ENCODE results near the gene VGLL3. TPM values are rescaled to one million over a fixed set of nuclear protein-coding genes. Genes with fewer than 3 reads are reported as not detected.
"Not testable (repeated sequence)": the region's sequence is repeated elsewhere in the genome, so short reads cannot be mapped to it uniquely, and the experiment has no call there.

The VGLL3 gene, protein sequence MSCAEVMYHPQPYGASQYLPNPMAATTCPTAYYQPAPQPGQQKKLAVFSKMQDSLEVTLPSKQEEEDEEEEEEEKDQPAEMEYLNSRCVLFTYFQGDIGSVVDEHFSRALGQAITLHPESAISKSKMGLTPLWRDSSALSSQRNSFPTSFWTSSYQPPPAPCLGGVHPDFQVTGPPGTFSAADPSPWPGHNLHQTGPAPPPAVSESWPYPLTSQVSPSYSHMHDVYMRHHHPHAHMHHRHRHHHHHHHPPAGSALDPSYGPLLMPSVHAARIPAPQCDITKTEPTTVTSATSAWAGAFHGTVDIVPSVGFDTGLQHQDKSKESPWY
- total RNA-seq = 102 and 223 TPM in 2 replicates

DNA sequence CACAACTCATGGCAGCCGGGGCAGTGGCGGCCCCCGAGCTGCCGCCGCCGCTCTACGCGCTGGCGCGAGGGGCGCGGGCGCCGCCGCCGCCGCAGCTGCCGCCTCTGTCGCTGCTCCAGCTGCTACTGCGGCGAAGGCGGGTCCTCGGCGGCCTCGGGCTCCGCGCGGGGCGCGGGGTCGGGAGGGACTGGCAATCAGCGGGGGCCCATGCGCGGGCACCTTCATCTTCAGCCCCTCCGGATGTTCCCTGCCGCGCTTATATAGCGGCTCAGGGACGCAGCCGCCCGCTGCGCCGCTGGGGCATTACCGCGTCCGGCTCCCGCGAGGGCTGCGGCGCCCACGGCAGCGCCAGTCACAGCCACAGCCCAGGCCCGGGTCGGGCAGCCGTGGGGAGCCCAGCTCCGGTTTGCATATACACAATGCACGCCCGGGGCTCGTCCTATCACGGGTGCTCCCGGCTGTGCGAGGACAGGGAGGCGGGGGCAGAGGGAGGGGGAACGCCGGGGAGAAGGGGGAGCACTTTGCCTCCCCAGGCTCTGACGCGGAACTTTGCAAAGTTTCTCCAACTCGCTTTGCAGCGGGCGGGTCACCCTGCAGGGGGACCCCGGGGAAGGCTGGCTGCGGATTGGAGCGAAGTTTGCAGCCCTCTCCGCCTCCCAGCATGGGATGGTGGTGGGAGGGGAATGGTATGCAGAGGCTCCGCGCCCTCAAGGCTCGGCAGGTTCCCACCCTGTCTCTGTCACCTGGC, at the start of gene VGLL3:
VGLL3 (minus strand) TSS at position 416 of the 748 bp plus-strand sequence; CDS start at position 10, 406 bp downstream.
- TF ChIP-seq, protein P1, sequence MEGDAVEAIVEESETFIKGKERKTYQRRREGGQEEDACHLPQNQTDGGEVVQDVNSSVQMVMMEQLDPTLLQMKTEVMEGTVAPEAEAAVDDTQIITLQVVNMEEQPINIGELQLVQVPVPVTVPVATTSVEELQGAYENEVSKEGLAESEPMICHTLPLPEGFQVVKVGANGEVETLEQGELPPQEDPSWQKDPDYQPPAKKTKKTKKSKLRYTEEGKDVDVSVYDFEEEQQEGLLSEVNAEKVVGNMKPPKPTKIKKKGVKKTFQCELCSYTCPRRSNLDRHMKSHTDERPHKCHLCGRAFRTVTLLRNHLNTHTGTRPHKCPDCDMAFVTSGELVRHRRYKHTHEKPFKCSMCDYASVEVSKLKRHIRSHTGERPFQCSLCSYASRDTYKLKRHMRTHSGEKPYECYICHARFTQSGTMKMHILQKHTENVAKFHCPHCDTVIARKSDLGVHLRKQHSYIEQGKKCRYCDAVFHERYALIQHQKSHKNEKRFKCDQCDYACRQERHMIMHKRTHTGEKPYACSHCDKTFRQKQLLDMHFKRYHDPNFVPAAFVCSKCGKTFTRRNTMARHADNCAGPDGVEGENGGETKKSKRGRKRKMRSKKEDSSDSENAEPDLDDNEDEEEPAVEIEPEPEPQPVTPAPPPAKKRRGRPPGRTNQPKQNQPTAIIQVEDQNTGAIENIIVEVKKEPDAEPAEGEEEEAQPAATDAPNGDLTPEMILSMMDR (IDR thresholded peaks at IDR 0.05; ENCODE audit: insufficient read depth, low read depth, low read length) = peak; percentile 27
- peak; percentile 89 for DNase-seq (ENCODE audit: low read depth)
- H3K4me3 ChIP-seq (ENCODE audit: low read depth, low read length) = peak within 1 kb of the TSS; percentile 85

DNA sequence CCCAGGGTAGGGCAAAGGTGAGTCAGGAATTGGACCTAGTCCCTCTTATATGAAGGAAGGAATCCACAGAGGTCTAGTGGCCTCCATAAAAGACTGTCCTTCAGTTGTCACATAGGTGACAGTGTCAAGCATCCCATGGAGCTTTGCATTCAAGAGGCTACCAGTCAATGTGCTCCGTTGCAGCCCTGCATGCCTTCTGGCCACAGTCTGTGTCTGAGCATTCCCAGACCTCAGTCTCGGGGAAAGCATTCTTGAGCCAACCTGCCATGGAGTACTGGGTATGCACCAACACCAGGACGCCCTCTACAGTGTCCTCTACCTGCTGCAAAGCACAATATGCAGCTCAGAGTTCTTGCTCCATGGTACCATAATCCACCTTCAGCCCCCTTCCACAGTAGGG, 46.7 kb upstream of the VGLL3 start:
- TF ChIP-seq, protein P1 (IDR thresholded peaks at IDR 0.05; ENCODE audit: insufficient read depth, low read depth, low read length) = no peak
- DNase-seq (ENCODE audit: low read depth) = no peak
- H3K4me3 ChIP-seq (ENCODE audit: low read depth, low read length) = no peak overlapping the region

GRCh38 chr3:87036671-87037070, 45.7 kb upstream of the VGLL3 start:
- no peak overlapping the region for H3K4me3 ChIP-seq (ENCODE audit: low read depth, low read length)
- DNase-seq (ENCODE audit: low read depth) = no peak
- TF ChIP-seq, protein P1 (IDR thresholded peaks at IDR 0.05; ENCODE audit: insufficient read depth, low read depth, low read length) = no peak

DNA sequence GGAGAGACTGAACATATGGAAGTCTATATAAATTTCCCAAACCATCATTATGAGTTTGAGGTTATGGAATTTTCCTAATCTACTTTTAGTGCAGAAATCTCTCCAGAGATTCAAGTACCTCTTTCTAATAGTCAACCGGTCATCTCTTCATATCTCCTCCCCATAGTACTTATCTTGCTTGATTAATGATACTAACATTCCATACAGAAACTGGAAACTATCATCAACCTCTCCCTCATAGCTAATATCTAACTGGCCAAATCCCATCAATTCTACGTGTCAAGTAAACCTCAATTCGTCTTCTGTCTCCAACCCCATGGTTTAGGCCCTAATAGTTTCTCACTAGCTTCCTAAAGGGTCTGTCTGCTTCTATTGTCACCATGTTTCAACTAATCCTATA, 44.4 kb upstream of the VGLL3 start:
- no peak overlapping the region for H3K4me3 ChIP-seq (ENCODE audit: low read depth, low read length)
- TF ChIP-seq, protein P1 (IDR thresholded peaks at IDR 0.05; ENCODE audit: insufficient read depth, low read depth, low read length) = no peak
- DNase-seq (ENCODE audit: low read depth) = no peak

GRCh38 chr3:87033205-87033604, 42.3 kb upstream of the VGLL3 start:
- peak; percentile 3 for DNase-seq (ENCODE audit: low read depth)
- TF ChIP-seq, protein P1 (IDR thresholded peaks at IDR 0.05; ENCODE audit: insufficient read depth, low read depth, low read length) = no peak
- H3K4me3 ChIP-seq (ENCODE audit: low read depth, low read length) = no peak overlapping the region

- TF ChIP-seq, protein P1 (IDR thresholded peaks at IDR 0.05; ENCODE audit: insufficient read depth, low read depth, low read length) = no peak
- H3K4me3 ChIP-seq (ENCODE audit: low read depth, low read length) = no peak overlapping the region
- peak; percentile 17 for DNase-seq (ENCODE audit: low read depth)
These were observed 35.0 kb upstream of the VGLL3 start for GRCh38 chr3:87025661-87026645.

- not testable (repeated sequence) for H3K4me3 ChIP-seq (ENCODE audit: low read depth, low read length); DNase-seq (ENCODE audit: low read depth)
These were observed 26.4 kb upstream of the VGLL3 start for GRCh38 chr3:87017370-87017769.

Data from fibroblast of villous mesenchyme (primary cell).